ENCODE measurements around the gene PPIF. TPM values are rescaled to one million over a fixed set of nuclear protein-coding genes. Genes with fewer than 3 reads are reported as not detected.
A peak's percentile ranks its signal among the peaks of the same experiment; 100 is the strongest.

Gene PPIF
- total RNA-seq: 100 to 1,000 TPM; 266 to 391 TPM

DNA sequence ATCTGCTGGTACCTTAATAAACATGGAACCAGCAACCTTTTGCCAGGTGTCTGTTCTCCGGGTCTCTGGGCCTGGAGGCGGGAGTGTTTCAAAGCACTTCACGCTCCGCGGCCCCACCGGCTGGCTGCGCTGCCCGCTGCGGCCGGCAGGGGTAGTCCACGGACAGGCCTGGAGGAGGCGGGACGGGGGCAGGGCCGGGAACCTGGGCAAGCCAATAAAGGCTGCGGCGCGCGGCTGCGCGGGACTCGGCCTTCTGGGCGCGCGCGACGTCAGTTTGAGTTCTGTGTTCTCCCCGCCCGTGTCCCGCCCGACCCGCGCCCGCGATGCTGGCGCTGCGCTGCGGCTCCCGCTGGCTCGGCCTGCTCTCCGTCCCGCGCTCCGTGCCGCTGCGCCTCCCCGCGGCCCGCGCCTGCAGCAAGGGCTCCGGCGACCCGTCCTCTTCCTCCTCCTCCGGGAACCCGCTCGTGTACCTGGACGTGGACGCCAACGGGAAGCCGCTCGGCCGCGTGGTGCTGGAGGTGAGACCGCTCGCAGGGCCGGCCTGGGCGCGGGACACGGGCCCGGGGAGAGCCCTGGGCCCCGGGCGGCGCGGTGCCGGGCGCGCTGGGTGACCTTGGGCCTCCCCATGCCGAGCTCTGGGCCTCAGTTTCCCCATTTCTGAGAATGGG, at the start of gene PPIF:
Gene PPIF, plus strand, starts transcription at position 244 of the 668 bp plus-strand sequence. Its CDS starts 80 bp downstream, at position 324.
- Mint-ChIP-seq H3K4me3 (peak within 1 kb of the TSS; percentile 94), H3K27ac (peak within 1 kb of the TSS; percentile 92 to 98), H3K27me3 (no peaks in the 10 kb centered on the region), H3K9me3 (no peaks in the 10 kb centered on the region), H3K36me3 (peaks cover 12% of the 10 kb centered on the region), H3K4me1 (ENCODE audit: low read depth in 2 of 2) (peaks cover 41 to 44% of the 10 kb centered on the region in 2 donors)
- ATAC-seq (peak; percentile 90 to 94), DNase-seq (ENCODE audit: low spot score) (peak; percentile 96)

DNA sequence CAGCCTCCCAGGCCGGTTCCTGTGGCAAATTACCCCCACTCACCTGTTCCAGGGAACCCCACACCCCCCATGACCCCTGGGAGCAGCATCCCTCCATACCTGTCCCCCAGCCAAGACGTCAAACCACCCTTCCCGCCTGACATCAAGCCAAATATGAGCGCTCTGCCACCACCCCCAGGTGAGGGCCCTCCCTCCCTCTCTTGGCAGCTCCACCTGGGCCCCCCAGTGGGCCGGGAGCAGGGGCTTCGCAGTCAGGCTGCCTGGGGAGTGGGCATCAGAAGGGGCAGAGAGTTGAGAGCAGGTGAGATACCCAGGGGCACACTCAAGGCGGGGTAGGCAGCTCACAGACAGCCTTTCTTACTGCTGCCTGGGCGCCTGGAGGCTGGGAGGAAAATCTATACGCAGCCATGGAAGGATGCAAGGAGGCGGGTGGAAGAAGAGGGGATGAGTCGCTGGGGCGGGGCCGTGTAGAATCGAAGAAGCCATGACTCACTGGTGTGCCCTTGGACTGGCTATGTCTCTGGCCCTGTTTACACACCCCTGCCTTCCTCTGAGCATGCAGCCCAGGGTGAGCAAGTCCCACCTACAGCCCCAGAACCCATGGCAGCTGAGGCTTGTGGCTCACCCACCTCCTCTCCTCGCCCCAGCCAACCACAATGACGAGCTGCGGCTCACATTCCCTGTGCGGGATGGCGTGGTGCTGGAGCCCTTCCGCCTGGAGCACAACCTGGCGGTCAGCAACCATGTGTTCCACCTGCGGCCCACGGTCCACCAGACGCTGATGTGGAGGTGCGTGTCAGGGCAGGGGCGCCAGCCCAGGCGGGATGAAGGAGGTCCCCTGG, 48.6 kb upstream of the PPIF start:
- Mint-ChIP-seq H3K4me3 (no peak overlapping the region), H3K27me3 (no peaks in the 10 kb centered on the region), H3K36me3 (no peaks in the 10 kb centered on the region), H3K9me3 (no peaks in the 10 kb centered on the region), H3K27ac (no peak overlapping the region), H3K4me1 (ENCODE audit: low read depth in 2 of 2) (peaks cover 31 to 33% of the 10 kb centered on the region in 2 donors)
- DNase-seq (ENCODE audit: low spot score) (no peak), ATAC-seq (peak; percentile 61 to 76)

DNA sequence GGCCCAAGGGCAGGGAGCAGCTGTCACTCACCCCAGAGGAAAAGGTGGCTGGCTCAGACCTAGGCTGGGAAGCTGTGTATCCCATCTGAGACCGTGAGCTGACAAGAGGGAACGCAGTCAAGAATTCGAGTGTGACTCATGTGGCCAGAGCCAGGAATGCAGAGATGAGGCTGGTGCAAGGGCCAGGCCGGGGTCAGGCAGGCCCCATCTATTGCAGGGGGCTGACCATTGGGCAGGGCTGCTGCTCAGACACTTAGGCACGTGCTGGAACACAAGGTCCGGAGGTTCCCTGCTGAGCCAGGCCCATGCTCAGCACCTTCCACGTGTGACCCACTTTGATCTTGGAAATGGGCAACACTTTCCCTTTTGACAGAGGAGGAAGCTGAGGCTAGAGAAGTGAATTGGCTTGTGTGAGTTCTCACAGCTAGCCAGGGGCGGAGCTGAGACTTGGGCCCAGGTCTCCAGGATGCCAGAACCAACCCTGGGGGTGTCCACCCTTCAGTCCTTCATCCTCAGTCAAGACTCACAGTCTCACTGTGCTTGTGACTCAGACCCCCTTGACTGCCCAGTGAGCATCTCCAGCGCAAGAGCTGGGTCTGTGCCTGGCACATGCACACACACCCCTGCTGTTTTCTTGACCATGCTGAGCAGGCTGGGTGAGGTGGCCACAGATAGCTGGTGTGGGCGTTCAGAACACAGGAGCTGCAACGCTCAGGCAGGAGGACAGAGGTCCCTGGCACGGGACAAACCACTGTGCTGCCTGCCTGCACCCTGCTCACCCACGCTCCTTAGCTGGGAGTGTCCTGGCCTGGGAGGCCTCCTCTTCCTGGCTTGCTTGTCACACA, 47.6 kb upstream of the PPIF start:
- Mint-ChIP-seq H3K36me3 (no peaks in the 10 kb centered on the region), H3K9me3 (no peaks in the 10 kb centered on the region), H3K27me3 (no peaks in the 10 kb centered on the region), H3K4me1 (ENCODE audit: low read depth in 2 of 2) (peaks cover 22 to 26% of the 10 kb centered on the region in 2 donors), H3K4me3 (no peak overlapping the region), H3K27ac (peak overlapping the region in 1 of 2 donors; percentile 43)
- DNase-seq (ENCODE audit: low spot score): no peak
- no peak for ATAC-seq

DNA sequence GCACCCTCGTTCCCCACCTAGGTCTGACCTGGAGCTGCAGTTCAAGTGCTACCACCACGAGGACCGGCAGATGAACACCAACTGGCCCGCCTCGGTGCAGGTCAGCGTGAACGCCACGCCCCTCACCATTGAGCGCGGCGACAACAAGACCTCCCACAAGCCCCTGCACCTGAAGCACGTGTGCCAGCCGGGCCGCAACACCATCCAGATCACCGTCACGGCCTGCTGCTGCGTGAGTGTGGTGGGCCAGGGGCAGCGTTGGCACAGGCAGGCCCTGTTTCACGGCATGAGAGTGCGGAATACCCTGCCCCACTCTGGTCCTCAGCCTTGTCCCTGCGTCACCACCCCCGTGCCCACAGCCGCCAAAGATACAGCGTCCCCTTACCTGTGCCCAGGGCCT, 46.6 kb upstream of the PPIF start:
- H3K27ac Mint-ChIP-seq: peak overlapping the region in 1 of 2 donors; percentile 64
- H3K4me1 Mint-ChIP-seq (ENCODE audit: low read depth in 2 of 2): peaks cover 15 to 19% of the 10 kb centered on the region in 2 donors
- no peaks in the 10 kb centered on the region for H3K36me3 Mint-ChIP-seq
- H3K4me3 Mint-ChIP-seq: no peak overlapping the region
- no peak for ATAC-seq
- no peaks in the 10 kb centered on the region for H3K27me3 Mint-ChIP-seq
- H3K9me3 Mint-ChIP-seq: no peaks in the 10 kb centered on the region
- DNase-seq (ENCODE audit: low spot score): no peak

DNA sequence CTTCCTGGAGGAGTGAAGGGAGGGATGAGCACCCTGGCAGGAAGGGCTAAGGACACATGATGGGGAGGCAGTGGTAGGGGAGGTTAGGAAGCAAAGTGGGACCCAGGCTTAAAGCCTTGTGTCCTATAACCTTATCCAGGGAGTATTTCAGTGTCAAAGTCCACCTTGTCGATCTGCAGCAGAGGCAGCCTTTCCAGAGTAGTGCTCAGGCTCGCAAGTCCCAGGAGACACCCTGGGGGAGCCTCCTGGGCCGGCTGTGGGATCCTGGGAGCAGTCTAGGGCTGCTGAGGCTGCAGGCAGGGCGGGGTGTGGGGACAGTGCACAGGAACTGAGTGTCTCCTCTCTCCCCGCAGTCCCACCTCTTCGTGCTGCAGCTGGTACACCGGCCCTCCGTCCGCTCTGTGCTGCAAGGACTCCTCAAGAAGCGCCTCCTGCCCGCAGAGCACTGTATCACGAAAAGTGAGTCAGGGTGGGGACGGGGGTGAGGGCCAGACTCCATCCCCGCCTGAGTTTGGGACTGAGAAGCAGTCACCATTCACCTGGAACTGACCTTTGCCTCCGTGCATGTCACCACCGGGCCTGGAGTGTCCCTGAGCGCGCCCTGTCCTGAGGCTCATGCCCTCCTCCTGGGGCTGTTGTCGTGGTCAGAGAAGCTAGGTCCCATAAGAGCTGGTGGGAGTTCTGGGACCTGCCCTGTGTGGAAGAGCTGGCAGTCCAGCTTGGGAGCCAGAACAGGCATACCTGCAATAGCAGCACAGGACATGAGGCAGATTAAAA, 45.3 kb upstream of the PPIF start:
- Mint-ChIP-seq H3K27ac (peak overlapping the region in 1 of 2 donors; percentile 64), H3K27me3 (no peaks in the 10 kb centered on the region), H3K4me3 (no peak overlapping the region), H3K9me3 (no peaks in the 10 kb centered on the region), H3K36me3 (no peaks in the 10 kb centered on the region), H3K4me1 (ENCODE audit: low read depth in 2 of 2) (peaks cover 12 to 16% of the 10 kb centered on the region in 2 donors)
- DNase-seq (ENCODE audit: low spot score): no peak
- no peak for ATAC-seq

DNA sequence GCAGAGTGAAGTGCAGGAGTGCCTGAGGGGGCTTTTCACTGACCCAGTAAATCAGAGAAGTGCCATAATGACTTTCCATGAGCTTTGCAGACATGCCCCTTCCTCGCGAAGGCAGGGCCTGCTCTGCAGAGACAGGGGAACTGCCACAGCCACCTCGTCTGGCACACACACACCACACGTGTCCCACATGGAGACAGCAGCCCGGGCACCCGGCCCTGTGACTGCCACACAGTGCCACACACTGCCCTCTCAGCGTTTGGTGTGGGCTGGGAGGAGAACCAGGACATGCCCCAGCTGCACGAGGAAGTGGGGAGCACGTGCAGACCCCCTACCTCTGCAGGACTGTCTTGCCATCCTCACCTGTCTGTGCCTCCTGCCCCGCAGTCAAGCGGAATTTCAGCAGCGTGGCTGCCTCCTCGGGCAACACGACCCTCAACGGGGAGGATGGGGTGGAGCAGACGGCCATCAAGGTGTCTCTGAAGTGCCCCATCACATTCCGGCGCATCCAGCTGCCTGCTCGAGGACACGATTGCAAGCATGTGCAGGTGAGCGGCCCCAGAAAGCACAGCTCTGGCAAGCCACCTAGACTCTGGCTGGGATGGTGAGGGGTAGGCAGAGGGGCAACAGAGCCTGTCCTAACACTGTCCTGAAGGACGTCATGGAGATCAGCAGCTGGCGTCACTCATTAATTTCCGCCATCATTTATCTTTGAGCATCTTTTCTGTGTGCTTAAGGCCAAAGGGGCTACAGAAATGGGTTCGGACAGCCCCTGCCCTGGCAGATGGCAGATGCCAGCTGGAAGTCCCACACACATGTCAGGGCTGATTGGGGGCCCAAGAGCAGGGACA, 43.4 kb upstream of the PPIF start:
- ATAC-seq (no peak), DNase-seq (ENCODE audit: low spot score) (no peak)
- Mint-ChIP-seq H3K36me3 (peaks cover 6% of the 10 kb centered on the region), H3K27ac (no peak overlapping the region), H3K9me3 (no peaks in the 10 kb centered on the region), H3K4me3 (no peak overlapping the region), H3K27me3 (no peaks in the 10 kb centered on the region), H3K4me1 (ENCODE audit: low read depth in 2 of 2) (peaks cover 6 to 24% of the 10 kb centered on the region in 2 donors)

DNA sequence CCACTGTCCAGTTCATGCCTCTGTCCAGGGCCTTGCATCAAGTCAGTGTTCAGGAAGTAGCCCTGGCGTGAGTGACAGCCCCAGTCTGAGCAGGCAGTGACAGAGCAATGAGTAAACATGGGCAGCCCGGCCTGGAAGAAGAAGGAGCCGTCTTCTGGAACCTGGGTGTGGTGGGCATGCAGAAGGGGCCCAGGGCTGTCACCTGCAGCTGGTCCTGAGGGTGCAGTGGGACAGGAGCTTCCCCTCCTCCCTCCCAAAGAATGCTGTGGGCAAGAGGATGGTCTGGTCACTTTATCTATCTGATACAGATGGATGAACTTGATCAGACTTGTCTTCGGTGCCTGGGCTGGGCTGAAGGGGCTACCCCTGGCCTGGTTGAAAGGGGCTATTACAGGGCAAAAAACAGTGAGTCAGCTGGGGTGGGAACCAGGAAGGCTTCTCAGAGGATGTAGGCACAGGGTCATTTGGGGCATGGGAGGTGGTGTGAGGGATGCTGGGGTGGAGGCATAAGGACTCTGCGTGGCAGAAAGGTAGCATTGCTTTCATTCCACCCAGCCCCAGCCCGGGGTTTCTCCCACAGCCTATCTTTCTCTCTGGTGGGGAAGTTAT, 42.7 kb upstream of the PPIF start:
- Mint-ChIP-seq H3K4me1 (ENCODE audit: low read depth in 2 of 2) (peaks cover 0 to 21% of the 10 kb centered on the region in 2 donors), H3K27ac (no peak overlapping the region), H3K27me3 (no peaks in the 10 kb centered on the region), H3K36me3 (peaks cover 6% of the 10 kb centered on the region), H3K4me3 (no peak overlapping the region), H3K9me3 (no peaks in the 10 kb centered on the region)
- no peak for DNase-seq (ENCODE audit: low spot score)
- no peak for ATAC-seq

DNA sequence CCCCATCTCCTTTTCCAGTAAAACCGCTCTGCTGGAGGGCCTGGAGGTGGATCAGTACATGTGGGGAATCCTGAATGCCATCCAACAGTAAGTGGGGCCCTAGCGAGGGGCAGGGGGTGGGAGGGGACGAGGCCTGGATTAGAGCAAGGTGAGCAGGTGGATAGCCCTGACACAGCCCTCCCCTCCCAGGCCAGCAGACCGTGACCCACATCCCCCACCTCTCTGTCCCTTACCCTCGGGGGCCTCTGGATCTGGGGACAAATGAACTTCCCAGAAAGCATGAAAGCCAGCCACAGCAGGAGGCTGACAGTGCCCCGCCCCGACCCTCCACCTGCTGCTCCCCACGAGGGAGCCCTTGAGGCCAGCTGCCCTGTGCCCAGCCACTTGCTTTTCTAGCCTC, 41.8 kb upstream of the PPIF start:
- DNase-seq (ENCODE audit: low spot score) (no peak), ATAC-seq (no peak)
- H3K27ac Mint-ChIP-seq: no peak overlapping the region
- peaks cover 0 to 23% of the 10 kb centered on the region in 2 donors for H3K4me1 Mint-ChIP-seq (ENCODE audit: low read depth in 2 of 2)
- H3K4me3 Mint-ChIP-seq: no peak overlapping the region
- no peaks in the 10 kb centered on the region for H3K9me3 Mint-ChIP-seq
- peaks cover 6% of the 10 kb centered on the region for H3K36me3 Mint-ChIP-seq
- no peaks in the 10 kb centered on the region for H3K27me3 Mint-ChIP-seq

DNA sequence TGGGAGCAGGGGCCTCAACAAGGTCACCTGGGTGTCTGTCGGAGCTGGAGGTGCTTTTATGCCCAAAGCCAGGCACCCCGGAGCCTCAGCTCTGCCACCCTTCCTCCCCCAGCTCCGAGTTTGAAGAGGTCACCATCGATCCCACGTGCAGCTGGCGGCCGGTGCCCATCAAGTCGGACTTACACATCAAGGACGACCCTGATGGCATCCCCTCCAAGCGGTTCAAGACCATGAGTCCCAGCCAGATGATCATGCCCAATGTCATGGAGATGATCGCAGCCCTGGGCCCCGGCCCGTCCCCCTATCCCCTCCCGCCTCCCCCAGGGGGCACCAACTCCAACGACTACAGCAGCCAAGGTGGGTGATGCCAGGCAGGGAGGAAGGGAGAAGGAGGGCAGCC, 41.3 kb upstream of the PPIF start:
- Mint-ChIP-seq H3K9me3 (no peaks in the 10 kb centered on the region), H3K27me3 (no peaks in the 10 kb centered on the region), H3K27ac (no peak overlapping the region), H3K4me3 (no peak overlapping the region), H3K36me3 (peaks cover 6% of the 10 kb centered on the region), H3K4me1 (ENCODE audit: low read depth in 2 of 2) (peaks cover 0 to 26% of the 10 kb centered on the region in 2 donors)
- no peak for DNase-seq (ENCODE audit: low spot score)
- ATAC-seq: no peak

DNA sequence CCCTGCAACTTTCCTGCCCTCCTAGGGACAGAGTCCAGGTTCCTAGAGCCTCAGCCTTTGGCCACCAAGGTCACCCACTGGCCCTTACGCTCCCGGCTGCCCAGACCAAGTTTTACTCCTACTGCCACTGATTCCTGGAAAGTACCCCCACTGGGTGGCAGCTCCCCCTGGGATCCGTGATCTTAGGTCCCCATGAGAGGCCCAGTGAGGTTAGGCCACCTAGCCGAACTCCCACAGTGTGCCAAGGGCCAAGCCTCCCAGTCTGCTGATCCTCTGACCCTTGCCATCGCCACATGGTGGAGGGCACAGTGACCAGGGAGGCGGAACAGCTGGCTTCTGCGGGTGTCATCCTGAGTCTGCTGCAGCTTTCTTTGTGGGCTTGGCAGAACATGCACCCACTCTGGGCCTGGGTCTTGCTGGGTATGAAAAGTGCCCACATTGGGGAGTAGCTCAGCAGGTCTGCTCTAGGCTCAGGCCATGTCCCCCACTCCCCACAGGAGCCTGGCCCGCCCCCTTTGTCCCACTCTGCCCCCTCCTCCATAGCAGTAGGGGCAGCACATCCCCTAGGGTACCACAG, 40.5 kb upstream of the PPIF start:
- no peak overlapping the region for H3K27ac Mint-ChIP-seq
- no peak overlapping the region for H3K4me3 Mint-ChIP-seq
- no peaks in the 10 kb centered on the region for H3K27me3 Mint-ChIP-seq
- H3K36me3 Mint-ChIP-seq: peaks cover 6% of the 10 kb centered on the region
- H3K9me3 Mint-ChIP-seq: no peaks in the 10 kb centered on the region
- DNase-seq (ENCODE audit: low spot score) (no peak), ATAC-seq (no peak)
- H3K4me1 Mint-ChIP-seq (ENCODE audit: low read depth in 2 of 2): peaks cover 0 to 20% of the 10 kb centered on the region in 2 donors

DNA sequence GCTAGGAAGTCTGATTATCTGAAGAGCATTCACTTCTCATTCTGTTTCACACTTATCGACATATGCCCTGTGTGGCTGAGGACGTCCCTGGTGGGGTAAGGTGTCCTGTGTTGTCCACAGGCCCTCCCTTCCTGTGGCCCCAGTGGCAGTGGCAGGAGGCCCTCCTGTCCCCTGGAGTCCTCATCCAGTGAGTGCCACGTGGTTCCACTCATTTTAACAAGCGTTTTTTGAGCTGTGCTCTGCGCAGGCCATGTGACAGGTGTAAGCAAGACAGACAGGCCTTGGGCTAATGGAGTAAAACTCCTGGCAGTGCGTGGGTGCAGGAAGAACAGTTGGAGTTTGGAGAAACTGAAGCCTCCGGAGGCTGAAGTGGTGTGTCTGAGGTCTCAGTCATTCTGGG, 39.3 kb upstream of the PPIF start:
- peaks cover 6% of the 10 kb centered on the region for H3K36me3 Mint-ChIP-seq
- DNase-seq (ENCODE audit: low spot score) (no peak), ATAC-seq (no peak)
- peak overlapping the region in 1 of 2 donors; percentile 54 for H3K27ac Mint-ChIP-seq
- H3K27me3 Mint-ChIP-seq: no peaks in the 10 kb centered on the region
- no peaks in the 10 kb centered on the region for H3K9me3 Mint-ChIP-seq
- peaks cover 0 to 20% of the 10 kb centered on the region in 2 donors for H3K4me1 Mint-ChIP-seq (ENCODE audit: low read depth in 2 of 2)
- no peak overlapping the region for H3K4me3 Mint-ChIP-seq

All from natural killer cell treated with Interleukin-12 subunit alpha and Interleukin-12 subunit beta and Interleukin-15 and Interleukin-18, amount 100 ng/mL, for 72 hours (primary cell).